ENCODE data around the gene PARD3B. TPM values are rescaled to one million over a fixed set of nuclear protein-coding genes. Genes with fewer than 3 reads are reported as not detected.
A peak's percentile ranks its signal among the peaks of the same experiment; 100 is the strongest.

The PARD3B gene
- total and polyA plus RNA-seq, 2 experiments from 2014 or later = 3.5 to 4.4 TPM

DNA sequence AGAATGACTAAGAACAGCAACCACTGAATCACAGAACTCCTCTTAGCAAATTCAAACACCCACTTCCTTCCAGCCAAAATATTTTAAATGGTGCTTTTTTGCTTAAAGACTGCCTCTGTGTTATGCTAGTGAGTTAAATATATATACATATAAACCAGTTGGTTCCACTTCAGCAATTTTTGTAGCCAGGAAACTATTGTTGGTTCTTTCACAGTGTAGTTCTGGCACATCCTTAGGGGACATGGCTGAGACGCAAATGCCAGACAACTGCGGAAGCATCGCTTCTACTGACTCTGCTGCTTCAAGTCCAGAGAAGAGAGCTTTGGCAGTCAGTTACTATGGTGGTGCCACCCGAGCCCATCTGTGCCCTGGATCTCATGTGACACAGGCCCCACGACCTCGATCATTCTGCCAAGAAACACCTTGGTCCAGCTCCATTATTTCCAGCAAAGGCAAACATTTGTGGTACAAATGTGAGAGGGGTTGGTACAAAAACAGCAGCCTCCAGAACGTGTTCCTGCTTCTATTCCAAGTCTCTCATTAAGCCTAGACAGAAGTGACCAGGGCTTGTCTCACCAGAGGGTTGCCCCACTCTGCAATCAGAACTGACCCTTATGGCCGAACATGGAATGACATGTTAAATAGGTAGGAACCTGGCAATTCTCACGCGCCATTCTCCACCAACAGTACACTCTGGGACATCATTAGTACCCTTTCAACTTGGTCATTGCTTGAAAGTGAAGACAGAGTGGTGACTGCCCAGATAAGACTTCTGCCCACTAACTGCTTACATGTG, 1019.3 kb downstream of the PARD3B start:
- Histone ChIP-seq H3F3A (replicated peaks; ENCODE audit: low read depth) (no peaks in the 10 kb centered on the region), H4K20me1 (replicated peaks; ENCODE audit: insufficient read depth) (no peaks in the 10 kb centered on the region), H3K36me3 (ENCODE audit: insufficient read depth) (no peaks in the 10 kb centered on the region), H3K4me1 (ENCODE audit: insufficient read depth) (no peaks in the 10 kb centered on the region), H3K4me2 (no peak overlapping the region), H3K27me3 (ENCODE audit: insufficient read depth) (no peaks in the 10 kb centered on the region), H2AFZ (no peak overlapping the region), H3K79me2 (replicated peaks; ENCODE audit: insufficient read depth) (no peaks in the 10 kb centered on the region), H3K9me2 (ENCODE audit: insufficient read depth) (no peaks in the 10 kb centered on the region), H3K4me3 (no peak overlapping the region), H3K27ac (ENCODE audit: low read depth) (no peak overlapping the region)
- TF ChIP-seq JUNB (IDR thresholded peaks at IDR 0.05; ENCODE audit: unreplicated experiment) = no peak
- TF ChIP-seq EZH2phosphoT487 (IDR thresholded peaks at IDR 0.05; ENCODE audit: unreplicated experiment) = no peak
- TF ChIP-seq, protein P1, sequence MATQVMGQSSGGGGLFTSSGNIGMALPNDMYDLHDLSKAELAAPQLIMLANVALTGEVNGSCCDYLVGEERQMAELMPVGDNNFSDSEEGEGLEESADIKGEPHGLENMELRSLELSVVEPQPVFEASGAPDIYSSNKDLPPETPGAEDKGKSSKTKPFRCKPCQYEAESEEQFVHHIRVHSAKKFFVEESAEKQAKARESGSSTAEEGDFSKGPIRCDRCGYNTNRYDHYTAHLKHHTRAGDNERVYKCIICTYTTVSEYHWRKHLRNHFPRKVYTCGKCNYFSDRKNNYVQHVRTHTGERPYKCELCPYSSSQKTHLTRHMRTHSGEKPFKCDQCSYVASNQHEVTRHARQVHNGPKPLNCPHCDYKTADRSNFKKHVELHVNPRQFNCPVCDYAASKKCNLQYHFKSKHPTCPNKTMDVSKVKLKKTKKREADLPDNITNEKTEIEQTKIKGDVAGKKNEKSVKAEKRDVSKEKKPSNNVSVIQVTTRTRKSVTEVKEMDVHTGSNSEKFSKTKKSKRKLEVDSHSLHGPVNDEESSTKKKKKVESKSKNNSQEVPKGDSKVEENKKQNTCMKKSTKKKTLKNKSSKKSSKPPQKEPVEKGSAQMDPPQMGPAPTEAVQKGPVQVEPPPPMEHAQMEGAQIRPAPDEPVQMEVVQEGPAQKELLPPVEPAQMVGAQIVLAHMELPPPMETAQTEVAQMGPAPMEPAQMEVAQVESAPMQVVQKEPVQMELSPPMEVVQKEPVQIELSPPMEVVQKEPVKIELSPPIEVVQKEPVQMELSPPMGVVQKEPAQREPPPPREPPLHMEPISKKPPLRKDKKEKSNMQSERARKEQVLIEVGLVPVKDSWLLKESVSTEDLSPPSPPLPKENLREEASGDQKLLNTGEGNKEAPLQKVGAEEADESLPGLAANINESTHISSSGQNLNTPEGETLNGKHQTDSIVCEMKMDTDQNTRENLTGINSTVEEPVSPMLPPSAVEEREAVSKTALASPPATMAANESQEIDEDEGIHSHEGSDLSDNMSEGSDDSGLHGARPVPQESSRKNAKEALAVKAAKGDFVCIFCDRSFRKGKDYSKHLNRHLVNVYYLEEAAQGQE (IDR thresholded peaks at IDR 0.05; ENCODE audit: unreplicated experiment) = no peak
- no peak for TF ChIP-seq POLR2AphosphoS5 (IDR thresholded peaks at IDR 0.05; ENCODE audit: low read depth)
- no peak for TF ChIP-seq STAT1 (IDR thresholded peaks at IDR 0.05; ENCODE audit: unreplicated experiment)
- TF ChIP-seq EZH2 (IDR thresholded peaks at IDR 0.05; ENCODE audit: low read depth, unreplicated experiment) = no peak
- peak in 1 of 2 experiments; percentile 36; a peak in 3 of 4 replicates for TF ChIP-seq CTCF (conservative IDR thresholded peaks at IDR 0.05; ENCODE audit: low read depth in 2 of 2)
- Mint-ChIP-seq H3K27ac (no peak overlapping the region), H3K4me3 (no peak overlapping the region), H3K27me3 (ENCODE audit: insufficient read depth, low read depth, poor library complexity) (no peaks in the 10 kb centered on the region), H3K4me1 (peaks cover 7% of the 10 kb centered on the region), H3K36me3 (ENCODE audit: low read depth) (no peaks in the 10 kb centered on the region), H3K9me3 (no peaks in the 10 kb centered on the region)
- ATAC-seq (peak; percentile 79), DNase-seq (ENCODE audit: low spot score) (peak; percentile 68)

DNA sequence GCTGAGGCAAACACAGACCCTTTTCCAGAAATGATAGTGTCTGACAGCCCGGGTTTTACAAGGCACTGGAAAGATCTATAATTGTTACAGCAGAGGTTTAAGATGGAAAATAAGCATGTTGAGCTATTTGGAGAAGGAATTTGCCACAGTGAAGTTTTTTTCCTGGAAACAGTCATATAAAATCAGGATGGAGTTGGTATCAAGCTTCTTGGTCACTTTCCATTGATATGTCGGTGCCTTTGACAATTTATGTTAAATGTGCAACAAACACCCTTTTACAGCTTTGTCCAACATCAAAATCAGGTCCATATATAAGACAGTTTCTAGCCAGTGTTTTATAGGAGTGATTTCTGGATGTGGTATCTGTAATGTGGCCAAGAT, 1019.9 kb downstream of the PARD3B start:
- peaks cover 7% of the 10 kb centered on the region for H3K4me1 Mint-ChIP-seq
- H3K27ac ChIP-seq (ENCODE audit: low read depth) = no peak overlapping the region
- H3K27me3 ChIP-seq (ENCODE audit: insufficient read depth) = no peaks in the 10 kb centered on the region
- H3K9me2 ChIP-seq (ENCODE audit: insufficient read depth) = no peaks in the 10 kb centered on the region
- H3K4me2 ChIP-seq = no peak overlapping the region
- ATAC-seq (no peak), DNase-seq (ENCODE audit: low spot score) (no peak)
- H3K36me3 ChIP-seq (ENCODE audit: insufficient read depth) = no peaks in the 10 kb centered on the region
- H3K9me3 Mint-ChIP-seq = no peaks in the 10 kb centered on the region
- no peaks in the 10 kb centered on the region for H3F3A ChIP-seq (replicated peaks; ENCODE audit: low read depth)
- no peak overlapping the region for H2AFZ ChIP-seq
- no peaks in the 10 kb centered on the region for H3K79me2 ChIP-seq (replicated peaks; ENCODE audit: insufficient read depth)
- H3K4me3 ChIP-seq = no peak overlapping the region
- H3K4me3 Mint-ChIP-seq = no peak overlapping the region
- no peaks in the 10 kb centered on the region for H3K27me3 Mint-ChIP-seq (ENCODE audit: insufficient read depth, low read depth, poor library complexity)
- no peaks in the 10 kb centered on the region for H3K4me1 ChIP-seq (ENCODE audit: insufficient read depth)
- no peaks in the 10 kb centered on the region for H3K36me3 Mint-ChIP-seq (ENCODE audit: low read depth)
- no peaks in the 10 kb centered on the region for H4K20me1 ChIP-seq (replicated peaks; ENCODE audit: insufficient read depth)
- no peak overlapping the region for H3K27ac Mint-ChIP-seq
- TF ChIP-seq EZH2phosphoT487 (IDR thresholded peaks at IDR 0.05; ENCODE audit: unreplicated experiment) = no peak
- TF ChIP-seq NANOG (IDR thresholded peaks at IDR 0.05; ENCODE audit: borderline replicate concordance) = no peak
- no peak for TF ChIP-seq EZH2 (IDR thresholded peaks at IDR 0.05; ENCODE audit: low read depth, unreplicated experiment)
- TF ChIP-seq ETS1 (IDR thresholded peaks at IDR 0.05) = no peak
- TF ChIP-seq, protein P1 (IDR thresholded peaks at IDR 0.05; ENCODE audit: unreplicated experiment) = no peak
- no peak for TF ChIP-seq POLR2AphosphoS5 (IDR thresholded peaks at IDR 0.05; ENCODE audit: low read depth)
- no peak for TF ChIP-seq ZNF331 (CRISPR knock-in tag; IDR thresholded peaks at IDR 0.05; ENCODE audit: low read depth)
- TF ChIP-seq CTCF (conservative IDR thresholded peaks at IDR 0.05; ENCODE audit: low read depth in 2 of 2) = no peak
